Regular cardiac myocyte (primary cell): ENCODE data around the gene DMPK. TPM values are rescaled to one million over a fixed set of nuclear protein-coding genes. Genes with fewer than 3 reads are reported as not detected.

ENCODE experiments used
- total RNA-seq: library from RNA; depleted of rRNA; stranded (reverse); fragments of >200 nt; gene quantifications from 2 replicates; pipeline ENCODE4 v1.2.3, GENCODE V29; 2014

The DMPK gene
- 15.0 and 48.2 TPM in 2 replicates for total RNA-seq

GRCh38 chr19:45782162-45782691, at the start of gene DMPK:
Gene DMPK (minus strand): TSS chr19:45782490. CDS start chr19:45782352, 138 bp downstream.

GRCh38 chr19:45814851-45815480, 32.7 kb upstream of the DMPK start, which contains the start of gene RSPH6A:
Gene RSPH6A (minus strand): TSS chr19:45815308. CDS start chr19:45815176, 132 bp downstream.

GRCh38 chr19:45792470-45793177, 10.3 kb upstream of the DMPK start, which contains the start of gene DMWD:
Gene DMWD (minus strand): TSS chr19:45792845. CDS start chr19:45792756, 89 bp downstream.

GRCh38 chr19:45768984-45769782, 13.1 kb downstream of the DMPK start, which contains the start of gene SIX5:
Gene SIX5 (minus strand): TSS chr19:45769252. CDS start chr19:45768844, 408 bp downstream.

GRCh38 chr19:45733160-45733810, 49.0 kb downstream of the DMPK start, which contains the start of gene MEIOSIN:
Gene MEIOSIN (plus strand): TSS chr19:45733439. CDS start chr19:45735377, 1,938 bp downstream.

GRCh38 chr19:45730368-45731288, 51.7 kb downstream of the DMPK start, which contains the start of gene FBXO46:
Gene FBXO46 (minus strand): TSS chr19:45730896. CDS start chr19:45713495, 17,401 bp downstream.

Other genes starting within 250 kb of the DMPK start
- gene OPA3, start 197.7 kb downstream of the DMPK start, total RNA-seq, result 4.2 and 5.2 TPM in 2 replicates
- gene GPR4, start 180.3 kb downstream of the DMPK start, total RNA-seq, result 0.28 and 0.96 TPM in 2 replicates
- gene EML2, start 143.1 kb downstream of the DMPK start, total RNA-seq, result 66.8 and 101 TPM in 2 replicates
- 0.28 and 0.38 TPM in 2 replicates for gene GIPR, start 114.3 kb downstream of the DMPK start, total RNA-seq
- 288 and 449 TPM in 2 replicates for gene SNRPD2, start 90.5 kb downstream of the DMPK start, total RNA-seq
- gene QPCTL, start 89.8 kb downstream of the DMPK start, total RNA-seq, result 31.2 and 32.1 TPM in 2 replicates
- gene FBXO46, start 51.6 kb downstream of the DMPK start, total RNA-seq, result 3.4 and 5.8 TPM in 2 replicates
- not detected in 2 replicates for gene MEIOSIN, start 49.1 kb downstream of the DMPK start, total RNA-seq
- gene SIX5, start 13.2 kb downstream of the DMPK start, total RNA-seq, result 8.1 and 11.3 TPM in 2 replicates
- gene DMWD, start 10.4 kb upstream of the DMPK start, total RNA-seq, result 27.8 and 29.0 TPM in 2 replicates
- under 0.01 and 0.28 TPM in 2 replicates for gene RSPH6A, start 32.8 kb upstream of the DMPK start, total RNA-seq
- gene SYMPK, start 80.7 kb upstream of the DMPK start, total RNA-seq, result 22.8 and 29.9 TPM in 2 replicates
- under 0.01 TPM in 1 of 2 replicates, not detected in the other for gene FOXA3, start 81.8 kb upstream of the DMPK start, total RNA-seq
- 26.5 and 28.4 TPM in 2 replicates for gene IRF2BP1, start 103.7 kb upstream of the DMPK start, total RNA-seq
- 0.77 and 2.0 TPM in 2 replicates for gene MYPOP, start 120.1 kb upstream of the DMPK start, total RNA-seq
- gene NANOS2, start 132.3 kb upstream of the DMPK start, total RNA-seq, result not detected in 2 replicates
- gene NOVA2, start 191.4 kb upstream of the DMPK start, total RNA-seq, result under 0.01 TPM in 2 replicates
- 5.4 and 10.9 TPM in 2 replicates for gene CCDC61, start 213.0 kb upstream of the DMPK start, total RNA-seq
- not detected in 2 replicates for gene PGLYRP1, start 240.6 kb upstream of the DMPK start, total RNA-seq